B cell (primary cell): ENCODE results near the gene ORAI3. TPM values are rescaled to one million over a fixed set of nuclear protein-coding genes. Genes with fewer than 3 reads are reported as not detected.
A peak's percentile ranks its signal among the peaks of the same experiment; 100 is the strongest.

Experiments
- ATAC-seq: fragments of 200-7000 bp; cut with Tn5 transposase; one replicate; pipeline ENCODE4 v1.10.0; 2021; ENCODE audit warnings: low read depth, mild to moderate bottlenecking, moderate number of reproducible peaks, moderate library complexity
- CTCF ChIA-PET: fragments of 350-600 bp; sonication (Branson Sonifier 250); formaldehyde crosslinking; loops from one replicate; lab custom pipeline; 2021; ENCODE audit warnings: antibody characterized with exemption, inconsistent platforms; lab: Charles Lee
- POLR2A ChIA-PET: fragments of 350-600 bp; sonication (Branson Sonifier 250); formaldehyde crosslinking; loops from one replicate; lab custom pipeline; 2021; ENCODE audit warnings: antibody characterized with exemption; lab: Charles Lee
- DNase-seq: peaks from one replicate; pipeline ENCODE4 v3.0.0; 2013
- H2AFZ ChIP-seq: 2 replicates; pipeline ENCODE4 v1.6.1; 2012; ENCODE audit warnings: mild to moderate bottlenecking, low read depth, low read length; ENCODE audit not compliant: insufficient read depth, poor library complexity, severe bottlenecking
- H3K27ac ChIP-seq, 2 donors: 1 replicate in 1 of 2; 2 replicates in 1 of 2; pipeline ENCODE4 v1.5.1; 2012 to 2013; ENCODE audit warnings: low read length in 2 of 2, mild to moderate bottlenecking in 2 of 2, moderate library complexity in 1 of 2
- H3K27me3 ChIP-seq, 4 experiments: fragments of 200-600 bp in 1 of 4; sonication (generic) in 1 of 4; replicated peaks in 1 of 4; 1 replicate in 2 of 4; 2 replicates in 2 of 4; pipeline versions ENCODE4 v1.6.1 to v1.7.0; 2013 to 2016; ENCODE audit warnings: low read length in 3 of 4, mild to moderate bottlenecking in 2 of 4, mixed read lengths in 1 of 4, moderate library complexity in 1 of 4; ENCODE audit not compliant: insufficient read depth in 4 of 4, control insufficient read depth in 3 of 4; ENCODE audit errors: control extremely low read depth in 1 of 4
- H3K36me3 ChIP-seq, 2 experiments: replicated peaks in 1 of 2; 1 replicate in 1 of 2; 2 replicates in 1 of 2; pipeline versions ENCODE4 v1.6.1 to v1.7.1; 2013; ENCODE audit warnings: low read length in 1 of 2; ENCODE audit not compliant: insufficient read depth in 2 of 2, control insufficient read depth in 1 of 2; ENCODE audit errors: control extremely low read depth in 1 of 2, extremely low read depth in 1 of 2
- H3K4me1 ChIP-seq, 2 donors: fragments of 200-600 bp in 1 of 2; sonication (generic) in 1 of 2; 1 replicate in 1 of 2; 2 replicates in 1 of 2; pipeline versions ENCODE4 v1.5.1 to v1.6.1; 2013 to 2017; ENCODE audit warnings: low read length in 2 of 2; ENCODE audit not compliant: control insufficient read depth in 2 of 2, insufficient read depth in 2 of 2
- H3K4me2 ChIP-seq: replicated peaks from 2 replicates; pipeline ENCODE3; 2012; ENCODE audit warnings: mild to moderate bottlenecking, low read depth, low read length; ENCODE audit not compliant: poor library complexity, severe bottlenecking
- H3K4me3 ChIP-seq, 5 experiments: fragments of 200-600 bp in 1 of 5; sonication (generic) in 1 of 5; 1 replicate in 3 of 5; 2 replicates in 2 of 5; pipeline versions ENCODE4 v1.5.1 to v1.7.0; 2011 to 2016; ENCODE audit warnings: low read length in 4 of 5, mild to moderate bottlenecking in 4 of 5, low read depth in 2 of 5, control low read depth in 1 of 5, moderate library complexity in 1 of 5; ENCODE audit not compliant: insufficient read depth in 1 of 5; ENCODE audit errors: control extremely low read depth in 1 of 5, extremely low read depth in 1 of 5
- H3K79me2 ChIP-seq: fragments of 200-600 bp; sonication (generic); one replicate; pipeline ENCODE4 v1.6.0; 2016; ENCODE audit warnings: low read length; ENCODE audit not compliant: control insufficient read depth, insufficient read depth
- H3K9ac ChIP-seq: fragments of 200-600 bp; sonication (generic); 2 replicates; pipeline ENCODE4 v1.6.1; 2017; ENCODE audit warnings: mild to moderate bottlenecking, low read length, moderate library complexity
- H3K9me3 ChIP-seq, 3 donors: one replicate each; pipeline versions ENCODE4 v1.6.1 to v1.7.1; 2013; ENCODE audit warnings: low read length in 2 of 3; ENCODE audit not compliant: control insufficient read depth in 2 of 3, insufficient read depth in 1 of 3; ENCODE audit errors: control extremely low read depth in 1 of 3
- H4K20me1 ChIP-seq: 2 replicates; pipeline ENCODE4 v1.6.0; 2012; ENCODE audit warnings: mild to moderate bottlenecking, low read length; ENCODE audit not compliant: insufficient read depth, control insufficient read depth, poor library complexity, severe bottlenecking
- H3K27ac Mint-ChIP-seq: one replicate; pipeline ENCODE4 v1.8.0; 2021; ENCODE audit warnings: mixed read lengths
- H3K27me3 Mint-ChIP-seq: one replicate; pipeline ENCODE4 v1.8.0; 2021; ENCODE audit warnings: mixed read lengths
- H3K4me1 Mint-ChIP-seq: one replicate; pipeline ENCODE4 v1.8.0; 2021; ENCODE audit warnings: mixed read lengths
- H3K4me3 Mint-ChIP-seq: one replicate; pipeline ENCODE4 v1.8.0; 2021; ENCODE audit warnings: mixed read lengths
- H3K9me3 Mint-ChIP-seq: one replicate; pipeline ENCODE4 v1.8.0; 2022; ENCODE audit warnings: mixed read lengths; ENCODE audit not compliant: insufficient read depth
- EZH2 ChIP-seq: IDR thresholded peaks from 2 replicates; pipeline ENCODE4 v1.6.1; 2012; ENCODE audit warnings: borderline replicate concordance, low read depth, mild to moderate bottlenecking, moderate library complexity, low read length; ENCODE audit not compliant: insufficient read depth, poor library complexity, severe bottlenecking
- WGBS: methylation state at CpG from one replicate; pipeline ENCODE4 v1.1.5; 2013; ENCODE audit warnings: missing lambda C conversion rate; ENCODE audit not compliant: insufficient coverage; 5-methylcytosine and 5-hydroxymethylcytosine counted together
- intact Hi-C: fragments of 100-400 bp; cut with micrococcal nuclease; formaldehyde crosslinking; loops from one replicate; pipeline ENCODE4 v1.10.0; 2022
- polyA plus RNA-seq: library from polyadenylated mRNA; depleted of rRNA; stranded (reverse); fragments of >200 nt; gene quantifications from 2 replicates; pipeline ENCODE4 v1.2.3, GENCODE V29; 2012
- total RNA-seq, 2 donors: library from RNA; stranded (reverse); fragments of 120-200 nt in 1 of 2; gene quantifications; 1 replicate in 1 of 2; 2 replicates in 1 of 2; pipeline versions ENCODE4 v1.2.3 to v1.2.4, GENCODE V29; 2013 to 2022
- TF ChIP-seq, protein P1 (sequence below): fragments of 200-600 bp; IDR thresholded peaks from one replicate; pipeline ENCODE4 v1.8.0; 2022; ENCODE audit warnings: antibody characterized with exemption, mild to moderate bottlenecking

ORAI3 gene
- total and polyA plus RNA-seq, 2 donors (not counting 1 experiment from before 2014, with no cell fraction given): 32.2 to 51.8 TPM

DNA sequence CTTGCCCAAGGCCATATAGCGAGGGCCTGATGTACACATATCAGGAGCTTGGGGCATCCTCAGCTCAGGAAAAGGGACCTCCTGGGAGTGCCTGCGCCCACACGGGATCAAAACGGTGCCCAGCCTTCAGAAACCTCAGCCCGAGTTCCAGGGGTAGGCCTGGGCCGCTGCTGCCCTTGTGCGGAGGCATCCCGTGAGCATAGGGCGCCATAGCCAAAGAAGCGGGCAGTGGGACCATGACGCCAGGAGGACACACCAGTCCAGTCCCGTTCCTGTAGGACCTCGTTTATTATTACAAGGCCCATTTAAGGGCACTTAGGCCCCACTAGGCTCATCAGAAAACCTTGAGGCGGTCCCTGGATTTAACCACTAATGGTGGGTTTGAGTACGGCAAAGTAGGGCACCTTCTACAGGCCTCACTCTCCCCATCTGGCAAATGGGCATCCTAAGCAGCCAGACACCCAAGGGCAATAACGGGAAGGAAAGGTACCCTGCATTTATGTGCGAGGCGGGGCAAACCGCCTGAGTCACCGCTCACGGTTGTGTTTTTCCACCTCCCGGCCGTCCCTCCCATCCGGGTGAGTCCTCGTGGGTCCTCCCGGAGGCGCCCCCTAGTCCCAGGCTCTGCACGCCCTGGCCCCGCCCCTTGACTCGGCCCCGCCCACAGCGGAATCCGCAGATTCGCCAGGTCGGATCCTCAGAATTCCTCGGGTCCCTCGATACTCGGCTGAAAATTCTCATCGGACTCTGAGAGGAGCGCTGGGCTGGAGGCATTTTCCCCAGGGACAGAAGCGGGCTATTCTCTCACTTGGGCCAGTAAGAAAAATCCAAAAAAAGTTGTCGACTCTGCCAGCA, 8.0 kb downstream of the ORAI3 start:
- ChIA-PET CTCF (interaction anchor here (4.4 kb wide), 1 partner anchor 15 kb away, joined by 42 read pairs; no protein-coding TSS in a partner anchor), POLR2A (interaction anchor here (0.7 to 1.1 kb wide), 3 partner anchors 15 to 117 kb away, joined by 3 to 6 read pairs (median 5); partner anchors contain the start of genes ZNF646 and ZNF668)
- H3K4me1 Mint-ChIP-seq: peaks cover 40% of the 10 kb centered on the region
- intact Hi-C loops: loop anchor here (1.0 kb wide), 8 partner anchors 8 to 502 kb away; partner anchors contain the start of genes ARMC5, FBXL19, ORAI3 and STX4
- H3K9me3 Mint-ChIP-seq: no peaks in the 10 kb centered on the region
- WGBS: 30% methylated on average over 41 of the region's 42 CpGs
- Histone ChIP-seq H2AFZ (peak overlapping the region; percentile 98), H3K27ac (peak overlapping the region; percentile 92 to 96), H3K36me3 (peaks cover 9 to 29% of the 10 kb centered on the region in 2 experiments), H3K79me2 (peaks cover 41% of the 10 kb centered on the region), H3K9me3 (peaks cover 0 to 4% (median 0%) of the 10 kb centered on the region in 3 donors), H3K4me2 (peak overlapping the region; percentile 91), H3K4me1 (peaks cover 15 to 25% of the 10 kb centered on the region in 2 donors), H3K9ac (peak overlapping the region; percentile 98), H3K27me3 (no peaks in the 10 kb centered on the region), H4K20me1 (peaks cover 30% of the 10 kb centered on the region), H3K4me3 (peak overlapping the region; percentile 85 to 99 (median 95))
- H3K27me3 Mint-ChIP-seq: no peaks in the 10 kb centered on the region
- H3K4me3 Mint-ChIP-seq: peak overlapping the region; percentile 97
- H3K27ac Mint-ChIP-seq: peak overlapping the region; percentile 99
- TF ChIP-seq, protein P1, sequence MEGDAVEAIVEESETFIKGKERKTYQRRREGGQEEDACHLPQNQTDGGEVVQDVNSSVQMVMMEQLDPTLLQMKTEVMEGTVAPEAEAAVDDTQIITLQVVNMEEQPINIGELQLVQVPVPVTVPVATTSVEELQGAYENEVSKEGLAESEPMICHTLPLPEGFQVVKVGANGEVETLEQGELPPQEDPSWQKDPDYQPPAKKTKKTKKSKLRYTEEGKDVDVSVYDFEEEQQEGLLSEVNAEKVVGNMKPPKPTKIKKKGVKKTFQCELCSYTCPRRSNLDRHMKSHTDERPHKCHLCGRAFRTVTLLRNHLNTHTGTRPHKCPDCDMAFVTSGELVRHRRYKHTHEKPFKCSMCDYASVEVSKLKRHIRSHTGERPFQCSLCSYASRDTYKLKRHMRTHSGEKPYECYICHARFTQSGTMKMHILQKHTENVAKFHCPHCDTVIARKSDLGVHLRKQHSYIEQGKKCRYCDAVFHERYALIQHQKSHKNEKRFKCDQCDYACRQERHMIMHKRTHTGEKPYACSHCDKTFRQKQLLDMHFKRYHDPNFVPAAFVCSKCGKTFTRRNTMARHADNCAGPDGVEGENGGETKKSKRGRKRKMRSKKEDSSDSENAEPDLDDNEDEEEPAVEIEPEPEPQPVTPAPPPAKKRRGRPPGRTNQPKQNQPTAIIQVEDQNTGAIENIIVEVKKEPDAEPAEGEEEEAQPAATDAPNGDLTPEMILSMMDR: peak; percentile 25
- TF ChIP-seq EZH2: no peak
- ATAC-seq (peak; percentile 63), DNase-seq (peak; percentile 87)
